Progenitor cell of endocrine pancreas (in vitro differentiated cells): ENCODE results near the gene SH3RF1. TPM values are rescaled to one million over a fixed set of nuclear protein-coding genes. Genes with fewer than 3 reads are reported as not detected.

ENCODE experiments used
- DNase-seq: peaks from one replicate; pipeline ENCODE4 v3.0.0; 2021; ENCODE audit warnings: low spot score; ENCODE audit not compliant: unreplicated experiment
- H3K27ac Mint-ChIP-seq: 2 replicates; pipeline ENCODE4 v1.8.0; 2021; ENCODE audit warnings: mild to moderate bottlenecking, moderate library complexity, mixed read lengths
- H3K27me3 Mint-ChIP-seq: 2 replicates; pipeline ENCODE4 v1.8.0; 2021; ENCODE audit warnings: mixed read lengths
- H3K36me3 Mint-ChIP-seq: 2 replicates; pipeline ENCODE4 v1.8.0; 2022; ENCODE audit warnings: mixed read lengths; ENCODE audit not compliant: insufficient read depth
- H3K4me1 Mint-ChIP-seq: 2 replicates; pipeline ENCODE4 v1.8.0; 2021; ENCODE audit warnings: low read depth, mixed read lengths
- H3K4me3 Mint-ChIP-seq: 2 replicates; pipeline ENCODE4 v1.8.0; 2021; ENCODE audit warnings: low read depth, mild to moderate bottlenecking, moderate library complexity, mixed read lengths
- H3K9me3 Mint-ChIP-seq: 2 replicates; pipeline ENCODE4 v1.8.0; 2021; ENCODE audit warnings: low read depth, mixed read lengths
- total RNA-seq: library from RNA; stranded (reverse); gene quantifications from 2 replicates; pipeline ENCODE4 v1.2.1, GENCODE V29; 2021
- TF ChIP-seq, protein P1 (sequence below): fragments of 200-600 bp; sonication (generic); IDR thresholded peaks from one replicate; pipeline ENCODE4 v1.5.0; 2021; ENCODE audit warnings: antibody characterized with exemption, mild to moderate bottlenecking; ENCODE audit not compliant: unreplicated experiment

SH3RF1 gene
- total RNA-seq, 1 donor from 2014 or later: 31.1 TPM

- Mint-ChIP-seq H3K9me3 (no peaks in the 10 kb centered on the region), H3K4me3 (no peak overlapping the region), H3K36me3 (peaks cover 4% of the 10 kb centered on the region), H3K4me1 (peaks cover 11% of the 10 kb centered on the region), H3K27ac (no peak overlapping the region), H3K27me3 (no peaks in the 10 kb centered on the region)
- TF ChIP-seq, protein P1, sequence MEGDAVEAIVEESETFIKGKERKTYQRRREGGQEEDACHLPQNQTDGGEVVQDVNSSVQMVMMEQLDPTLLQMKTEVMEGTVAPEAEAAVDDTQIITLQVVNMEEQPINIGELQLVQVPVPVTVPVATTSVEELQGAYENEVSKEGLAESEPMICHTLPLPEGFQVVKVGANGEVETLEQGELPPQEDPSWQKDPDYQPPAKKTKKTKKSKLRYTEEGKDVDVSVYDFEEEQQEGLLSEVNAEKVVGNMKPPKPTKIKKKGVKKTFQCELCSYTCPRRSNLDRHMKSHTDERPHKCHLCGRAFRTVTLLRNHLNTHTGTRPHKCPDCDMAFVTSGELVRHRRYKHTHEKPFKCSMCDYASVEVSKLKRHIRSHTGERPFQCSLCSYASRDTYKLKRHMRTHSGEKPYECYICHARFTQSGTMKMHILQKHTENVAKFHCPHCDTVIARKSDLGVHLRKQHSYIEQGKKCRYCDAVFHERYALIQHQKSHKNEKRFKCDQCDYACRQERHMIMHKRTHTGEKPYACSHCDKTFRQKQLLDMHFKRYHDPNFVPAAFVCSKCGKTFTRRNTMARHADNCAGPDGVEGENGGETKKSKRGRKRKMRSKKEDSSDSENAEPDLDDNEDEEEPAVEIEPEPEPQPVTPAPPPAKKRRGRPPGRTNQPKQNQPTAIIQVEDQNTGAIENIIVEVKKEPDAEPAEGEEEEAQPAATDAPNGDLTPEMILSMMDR: no peak
- no peak for DNase-seq
Observed at GRCh38 chr4:169236873-169237626, 33.7 kb downstream of the SH3RF1 start.

DNA sequence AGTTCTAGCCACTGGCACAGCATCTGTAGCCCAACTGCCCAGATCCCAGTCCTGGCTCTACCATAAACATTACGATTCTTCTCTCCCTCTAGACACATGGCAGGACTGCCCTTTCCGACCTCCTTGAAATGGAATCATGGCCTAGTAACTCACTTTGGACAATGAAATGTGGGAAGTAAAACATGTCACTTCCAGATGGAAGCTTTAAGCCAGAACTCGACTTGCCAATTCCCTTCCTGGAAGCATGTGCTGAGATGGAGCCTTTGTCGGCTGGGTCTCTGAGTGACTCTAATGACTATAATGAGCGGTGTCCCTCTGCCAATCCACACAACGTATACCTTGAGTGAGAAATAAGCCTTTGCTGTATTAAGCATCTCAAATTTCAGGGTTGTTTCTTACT is 34.7 kb downstream of the SH3RF1 start:
- Mint-ChIP-seq H3K4me3 (no peak overlapping the region), H3K4me1 (peaks cover 8% of the 10 kb centered on the region), H3K27ac (no peak overlapping the region), H3K27me3 (no peaks in the 10 kb centered on the region), H3K36me3 (peaks cover 2% of the 10 kb centered on the region), H3K9me3 (no peaks in the 10 kb centered on the region)
- TF ChIP-seq, protein P1: no peak
- DNase-seq: no peak

- H3K27ac Mint-ChIP-seq: peak overlapping the region; percentile 42
Observed at GRCh38 chr4:169234137-169234855, 36.5 kb downstream of the SH3RF1 start.

GRCh38 chr4:169233691-169234090 is 37.1 kb downstream of the SH3RF1 start:
- Mint-ChIP-seq H3K36me3 (peaks cover 2% of the 10 kb centered on the region), H3K4me3 (no peak overlapping the region), H3K27ac (peak overlapping the region; percentile 42), H3K27me3 (no peaks in the 10 kb centered on the region), H3K4me1 (peaks cover 6% of the 10 kb centered on the region), H3K9me3 (no peaks in the 10 kb centered on the region)
- TF ChIP-seq, protein P1: no peak
- DNase-seq: no peak

More at GRCh38 chr4:169234137-169234855, 36.5 kb downstream of the SH3RF1 start:
- DNase-seq: no peak
- TF ChIP-seq, protein P1: no peak
- Mint-ChIP-seq H3K4me1 (peaks cover 8% of the 10 kb centered on the region), H3K9me3 (no peaks in the 10 kb centered on the region), H3K27me3 (no peaks in the 10 kb centered on the region), H3K4me3 (no peak overlapping the region), H3K36me3 (peaks cover 2% of the 10 kb centered on the region)

GRCh38 chr4:169231647-169232262 is 39.0 kb downstream of the SH3RF1 start:
- no peak overlapping the region for H3K4me3 Mint-ChIP-seq

More at GRCh38 chr4:169231647-169232262, 39.0 kb downstream of the SH3RF1 start:
- H3K27ac Mint-ChIP-seq: peak overlapping the region; percentile 21
- peaks cover 4% of the 10 kb centered on the region for H3K9me3 Mint-ChIP-seq
- no peaks in the 10 kb centered on the region for H3K27me3 Mint-ChIP-seq
- peaks cover 7% of the 10 kb centered on the region for H3K4me1 Mint-ChIP-seq
- TF ChIP-seq, protein P1: no peak
- H3K36me3 Mint-ChIP-seq: peaks cover 5% of the 10 kb centered on the region
- DNase-seq: no peak
